ENCODE data around the gene PRR22.

PRR22 gene

DNA sequence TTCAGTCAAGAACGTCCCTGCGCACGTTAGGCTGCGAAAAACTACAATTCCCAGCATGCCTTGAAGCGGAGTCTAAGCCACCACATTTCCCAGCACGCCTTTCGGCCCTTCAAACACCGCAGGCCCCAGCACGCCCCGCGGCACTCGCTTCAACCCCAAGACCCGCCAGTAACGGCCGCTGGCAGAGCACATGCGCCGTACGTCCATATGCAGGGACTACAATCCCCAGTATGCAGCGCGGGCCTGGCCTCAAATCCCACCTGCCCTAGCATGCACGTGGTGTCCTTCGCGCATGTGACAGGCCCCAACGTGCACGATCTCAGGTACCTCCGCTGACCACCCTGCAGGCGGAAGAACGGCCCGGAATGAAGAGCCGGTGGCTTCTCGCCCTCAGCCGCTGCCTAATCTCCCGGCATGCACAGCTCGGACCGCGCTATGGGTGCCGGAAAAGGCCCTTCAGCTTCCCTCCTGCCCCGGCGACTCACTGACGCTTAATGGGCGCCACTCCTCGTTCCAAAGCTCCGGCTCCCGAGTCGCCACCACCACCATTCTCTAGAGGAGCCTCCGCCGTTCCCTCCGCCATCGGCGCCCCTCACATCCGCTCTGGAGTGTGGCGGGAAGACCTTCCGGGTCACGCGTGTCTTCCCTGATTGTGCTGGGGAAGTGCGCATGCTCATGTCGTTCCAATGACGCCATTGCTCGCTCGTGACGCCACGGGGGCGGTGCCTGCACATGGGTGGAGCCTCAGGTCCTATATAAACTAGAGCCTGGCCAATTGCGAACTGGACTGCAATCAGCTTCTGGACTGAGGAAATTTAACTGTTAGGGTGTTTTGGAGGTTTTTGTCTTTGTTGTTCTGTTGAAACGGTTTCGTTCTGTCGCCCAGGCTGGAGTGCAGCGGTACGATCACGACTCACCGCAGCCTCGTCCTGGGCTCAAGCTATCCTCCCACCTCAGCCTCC, 6.3 kb upstream of the PRR22 start, which contains the start of gene DUS3L:
Gene DUS3L (minus strand): TSS at position 605 of the 962 bp plus-strand sequence. CDS start 22 bp downstream, at position 583.
- Histone ChIP-seq H3K4me1 (no peaks in the 10 kb centered on the region), H3K27me3 (no peaks in the 10 kb centered on the region), H3K4me3 (ENCODE audit: low read depth, low read length) (peak within 1 kb of the TSS; percentile 97), H3K36me3 (peaks cover 43% of the 10 kb centered on the region), H3K9me3 (no peaks in the 10 kb centered on the region)
- peak; percentile 98 for DNase-seq
- TF ChIP-seq CTCF (IDR thresholded peaks at IDR 0.05; ENCODE audit: low read depth, low read length) = no peak

- Histone ChIP-seq H3K4me3 (ENCODE audit: low read depth, low read length) (peak overlapping the region; percentile 97), H3K9me3 (no peaks in the 10 kb centered on the region), H3K36me3 (peaks cover 51% of the 10 kb centered on the region), H3K4me1 (no peaks in the 10 kb centered on the region), H3K27me3 (no peaks in the 10 kb centered on the region)
- DNase-seq = no peak
- TF ChIP-seq CTCF (IDR thresholded peaks at IDR 0.05; ENCODE audit: low read depth, low read length) = no peak
Measured at GRCh38 chr19:5789886-5790558, 5.5 kb upstream of the PRR22 start.

DNA sequence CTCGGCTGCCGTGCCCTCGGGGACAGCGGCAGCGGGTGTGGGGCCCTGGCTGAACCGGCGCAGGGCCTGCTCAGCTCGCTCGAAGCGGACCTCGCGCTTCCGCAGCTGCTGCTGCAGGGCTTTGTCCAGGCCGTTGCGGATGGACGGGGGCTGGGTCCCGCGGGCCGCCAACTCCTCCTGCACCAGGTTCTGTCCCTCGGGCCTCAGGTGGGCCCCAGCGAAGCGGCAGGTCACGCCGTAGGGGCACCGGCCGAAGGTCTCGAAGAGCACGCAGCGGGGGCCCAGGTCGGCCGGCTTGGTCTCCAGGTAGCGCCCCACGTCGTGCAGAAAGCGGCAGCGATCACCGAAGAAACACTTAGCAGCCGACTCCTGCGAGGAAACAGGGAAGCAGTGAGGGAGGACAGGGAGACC, 4.8 kb upstream of the PRR22 start:
- H3K27me3 ChIP-seq = no peaks in the 10 kb centered on the region
- peaks cover 58% of the 10 kb centered on the region for H3K36me3 ChIP-seq
- no peaks in the 10 kb centered on the region for H3K4me1 ChIP-seq
- DNase-seq = no peak
- H3K4me3 ChIP-seq (ENCODE audit: low read depth, low read length) = no peak overlapping the region
- no peak for TF ChIP-seq CTCF (IDR thresholded peaks at IDR 0.05; ENCODE audit: low read depth, low read length)
- no peaks in the 10 kb centered on the region for H3K9me3 ChIP-seq

- TF ChIP-seq CTCF (IDR thresholded peaks at IDR 0.05; ENCODE audit: low read depth, low read length) = no peak
- H3K27me3 ChIP-seq = no peaks in the 10 kb centered on the region
- DNase-seq = no peak
- no peaks in the 10 kb centered on the region for H3K9me3 ChIP-seq
- H3K36me3 ChIP-seq = peaks cover 65% of the 10 kb centered on the region
- no peak overlapping the region for H3K4me3 ChIP-seq (ENCODE audit: low read depth, low read length)
- no peaks in the 10 kb centered on the region for H3K4me1 ChIP-seq
Measured at GRCh38 chr19:5788422-5788821, 3.9 kb upstream of the PRR22 start.

DNA sequence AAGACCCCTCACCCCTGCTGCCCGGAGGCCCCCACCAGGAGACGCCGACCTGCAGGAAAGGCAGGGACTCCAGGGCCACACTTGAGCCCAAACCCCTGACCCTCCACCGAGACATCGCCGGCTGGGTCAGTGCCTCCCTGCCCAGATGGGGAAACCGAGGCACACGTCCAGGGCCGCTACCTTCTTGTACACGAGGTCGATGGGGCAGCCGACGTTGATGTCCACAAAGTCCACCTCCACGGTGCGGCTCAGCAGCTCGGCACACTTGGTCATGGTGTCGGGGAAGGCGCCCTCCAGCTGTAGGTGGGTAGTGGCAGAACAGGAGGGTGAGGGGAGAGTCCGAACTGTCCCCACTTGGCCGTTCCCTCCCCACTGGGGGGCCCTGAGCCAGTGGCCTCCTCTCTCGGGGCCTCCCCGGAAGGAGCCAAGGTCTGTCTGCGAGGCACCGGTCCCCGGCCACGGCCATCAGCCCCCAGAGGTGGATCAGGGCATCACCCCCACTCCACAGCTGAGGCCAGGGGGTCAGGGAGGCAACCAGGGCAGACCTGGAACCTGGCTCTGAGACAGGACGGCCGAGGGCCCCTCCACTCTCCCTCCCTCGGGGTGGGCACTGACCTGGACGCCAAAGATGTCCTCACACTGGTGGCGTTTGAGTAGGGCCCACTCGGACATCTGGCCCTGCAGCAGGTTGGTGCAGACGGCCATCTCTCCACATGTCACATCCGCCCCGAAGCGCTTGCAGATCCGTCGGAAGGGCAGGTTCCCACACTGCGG, 3.0 kb upstream of the PRR22 start:
- TF ChIP-seq CTCF (IDR thresholded peaks at IDR 0.05; ENCODE audit: low read depth, low read length) = no peak
- Histone ChIP-seq H3K9me3 (no peaks in the 10 kb centered on the region), H3K4me1 (no peaks in the 10 kb centered on the region), H3K4me3 (ENCODE audit: low read depth, low read length) (no peak overlapping the region), H3K27me3 (no peaks in the 10 kb centered on the region), H3K36me3 (peaks cover 70% of the 10 kb centered on the region)
- DNase-seq = no peak
